GM18511 (cell line): ENCODE data around the gene SCNN1A.

ENCODE experiments used
- ATAC-seq: cut with Tn5 transposase; IDR thresholded peaks from one replicate; pipeline ENCODE4 v1.9.1; 2021; ENCODE audit warnings: mild to moderate bottlenecking, moderate library complexity; ENCODE audit not compliant: unreplicated experiment

SCNN1A gene

GRCh38 chr12:6369916-6370575 is 5.3 kb downstream of the SCNN1A start:
- ATAC-seq = no peak

GRCh38 chr12:6368906-6369525 is 6.3 kb downstream of the SCNN1A start:
- ATAC-seq = no peak

- no peak for ATAC-seq
Observed at GRCh38 chr12:6367969-6368892, 7.1 kb downstream of the SCNN1A start.

GRCh38 chr12:6367065-6367968 is 8.0 kb downstream of the SCNN1A start:
- ATAC-seq = peak; percentile 80

GRCh38 chr12:6364044-6364374 is 11.4 kb downstream of the SCNN1A start:
- ATAC-seq = no peak

- no peak for ATAC-seq
Observed at GRCh38 chr12:6363330-6364043, 11.9 kb downstream of the SCNN1A start.

GRCh38 chr12:6363010-6363329 is 12.4 kb downstream of the SCNN1A start:
- no peak for ATAC-seq

GRCh38 chr12:6362403-6362802 is 13.0 kb downstream of the SCNN1A start:
- no peak for ATAC-seq

- ATAC-seq = no peak
Observed at GRCh38 chr12:6361834-6362233, 13.5 kb downstream of the SCNN1A start.

- ATAC-seq = no peak
Observed at GRCh38 chr12:6360578-6361490, 14.5 kb downstream of the SCNN1A start.

GRCh38 chr12:6360080-6360571 is 15.2 kb downstream of the SCNN1A start:
- ATAC-seq = no peak

GRCh38 chr12:6358881-6359280 is 16.5 kb downstream of the SCNN1A start:
- ATAC-seq = no peak

- ATAC-seq = no peak
Observed at GRCh38 chr12:6356374-6356820, 19.0 kb downstream of the SCNN1A start.

- no peak for ATAC-seq
Observed at GRCh38 chr12:6355491-6356373, 19.6 kb downstream of the SCNN1A start.

GRCh38 chr12:6354495-6355393 is 20.6 kb downstream of the SCNN1A start:
- no peak for ATAC-seq

- no peak for ATAC-seq
Observed at GRCh38 chr12:6352193-6353173, 22.9 kb downstream of the SCNN1A start.
